ENCODE data around the gene TTLL10.

GRCh38 chr1:1216770-1217620, 43.3 kb downstream of the TTLL10 start:
- TF ChIP-seq REST (IDR thresholded peaks at IDR 0.05; ENCODE audit: low read depth, low read length) = no peak
- no peak for TF ChIP-seq EZH2phosphoT487 (IDR thresholded peaks at IDR 0.05; ENCODE audit: borderline replicate concordance, low read depth)
- TF ChIP-seq RCOR1 (IDR thresholded peaks at IDR 0.05; ENCODE audit: low read length) = no peak
- TF ChIP-seq RFX5 (IDR thresholded peaks at IDR 0.05; ENCODE audit: low read length) = no peak
- no peak for TF ChIP-seq PBX3 (IDR thresholded peaks at IDR 0.05)
- TF ChIP-seq CTCF (IDR thresholded peaks at IDR 0.05) = no peak
- TF ChIP-seq TEAD4 (IDR thresholded peaks at IDR 0.05; ENCODE audit: borderline replicate concordance, insufficient read depth) = no peak
- no peak for TF ChIP-seq TCF12 (IDR thresholded peaks at IDR 0.05)
- TF ChIP-seq FOXJ3 (CRISPR knock-in tag; IDR thresholded peaks at IDR 0.05) = no peak
- TF ChIP-seq SMC3 (IDR thresholded peaks at IDR 0.05; ENCODE audit: low read depth, low read length) = no peak
- TF ChIP-seq JUND (IDR thresholded peaks at IDR 0.05) = no peak

Measured in SK-N-SH (cell line).